ENCODE data around the gene SMURF1.

- no peak for TF ChIP-seq EZH2 (IDR thresholded peaks at IDR 0.05; ENCODE audit: borderline replicate concordance, low read length)
- TF ChIP-seq, protein P1, sequence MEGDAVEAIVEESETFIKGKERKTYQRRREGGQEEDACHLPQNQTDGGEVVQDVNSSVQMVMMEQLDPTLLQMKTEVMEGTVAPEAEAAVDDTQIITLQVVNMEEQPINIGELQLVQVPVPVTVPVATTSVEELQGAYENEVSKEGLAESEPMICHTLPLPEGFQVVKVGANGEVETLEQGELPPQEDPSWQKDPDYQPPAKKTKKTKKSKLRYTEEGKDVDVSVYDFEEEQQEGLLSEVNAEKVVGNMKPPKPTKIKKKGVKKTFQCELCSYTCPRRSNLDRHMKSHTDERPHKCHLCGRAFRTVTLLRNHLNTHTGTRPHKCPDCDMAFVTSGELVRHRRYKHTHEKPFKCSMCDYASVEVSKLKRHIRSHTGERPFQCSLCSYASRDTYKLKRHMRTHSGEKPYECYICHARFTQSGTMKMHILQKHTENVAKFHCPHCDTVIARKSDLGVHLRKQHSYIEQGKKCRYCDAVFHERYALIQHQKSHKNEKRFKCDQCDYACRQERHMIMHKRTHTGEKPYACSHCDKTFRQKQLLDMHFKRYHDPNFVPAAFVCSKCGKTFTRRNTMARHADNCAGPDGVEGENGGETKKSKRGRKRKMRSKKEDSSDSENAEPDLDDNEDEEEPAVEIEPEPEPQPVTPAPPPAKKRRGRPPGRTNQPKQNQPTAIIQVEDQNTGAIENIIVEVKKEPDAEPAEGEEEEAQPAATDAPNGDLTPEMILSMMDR (conservative IDR thresholded peaks at IDR 0.05 in 1 of 2, IDR thresholded peaks at IDR 0.05 in 1 of 2; ENCODE audit: extremely low read depth in 1 of 2, insufficient read depth in 1 of 2, low read depth in 1 of 2, low read length in 2 of 2): no peak
These were observed 113.0 kb downstream of the SMURF1 start for GRCh38 chr7:99030951-99031350.

All from mammary epithelial cell (primary cell).